ENCODE data around the gene UGT1A9. TPM values are rescaled to one million over a fixed set of nuclear protein-coding genes. Genes with fewer than 3 reads are reported as not detected.

UGT1A9 gene
- total RNA-seq, 2 donors from 2014 or later = not detected

GRCh38 chr2:233686928-233687327 lies 15.2 kb downstream of the UGT1A9 start:
- no peak overlapping the region for H3K4me3 ChIP-seq
- no peaks in the 10 kb centered on the region for H3K9me3 ChIP-seq
- peaks cover under 1% of the 10 kb centered on the region for H3K4me1 ChIP-seq
- no peak for TF ChIP-seq CTCF (IDR thresholded peaks at IDR 0.05)
- TF ChIP-seq POLR2A (IDR thresholded peaks at IDR 0.05) = no peak
- WGBS, 2 donors = 70 to 76% methylated on average over 5 of the region's 5 CpGs
- DNase-seq (no peak), ATAC-seq (no peak)
- H3K36me3 ChIP-seq (replicated peaks in 1 of 2; ENCODE audit: insufficient read depth in 1 of 2, low read depth in 2 of 2) = no peaks in the 10 kb centered on the region
- H3K27me3 ChIP-seq = no peaks in the 10 kb centered on the region
- no peak overlapping the region for H3K27ac ChIP-seq
- intact Hi-C loops (cut with DNase I) = no loop called here

GRCh38 chr2:233688341-233688740 lies 16.6 kb downstream of the UGT1A9 start:
- H3K9me3 ChIP-seq = no peaks in the 10 kb centered on the region
- no peak for TF ChIP-seq CTCF (IDR thresholded peaks at IDR 0.05)
- no peak for TF ChIP-seq POLR2A (IDR thresholded peaks at IDR 0.05)
- DNase-seq (no peak), ATAC-seq (no peak)
- no peak overlapping the region for H3K27ac ChIP-seq
- H3K4me3 ChIP-seq = no peak overlapping the region
- no peaks in the 10 kb centered on the region for H3K36me3 ChIP-seq (replicated peaks in 1 of 2; ENCODE audit: insufficient read depth in 1 of 2, low read depth in 2 of 2)
- H3K4me1 ChIP-seq = peaks cover 15% of the 10 kb centered on the region
- 67 to 68% methylated on average over 5 of the region's 5 CpGs for WGBS, 2 donors
- no peaks in the 10 kb centered on the region for H3K27me3 ChIP-seq
- intact Hi-C loops (cut with DNase I) = no loop called here

GRCh38 chr2:233689031-233689430 lies 17.3 kb downstream of the UGT1A9 start:
- H3K27ac ChIP-seq = no peak overlapping the region
- ATAC-seq = no peak
- TF ChIP-seq POLR2A (IDR thresholded peaks at IDR 0.05) (no peak), CTCF (IDR thresholded peaks at IDR 0.05) (no peak)
- H3K9me3 ChIP-seq = no peaks in the 10 kb centered on the region
- no peaks in the 10 kb centered on the region for H3K27me3 ChIP-seq
- no peak for DNase-seq
- intact Hi-C loops (cut with DNase I) = no loop called here
- H3K36me3 ChIP-seq (replicated peaks in 1 of 2; ENCODE audit: insufficient read depth in 1 of 2, low read depth in 2 of 2) = no peaks in the 10 kb centered on the region
- peaks cover 17% of the 10 kb centered on the region for H3K4me1 ChIP-seq
- no peak overlapping the region for H3K4me3 ChIP-seq

GRCh38 chr2:233689501-233689900 lies 17.8 kb downstream of the UGT1A9 start:
- no peaks in the 10 kb centered on the region for H3K36me3 ChIP-seq (replicated peaks in 1 of 2; ENCODE audit: insufficient read depth in 1 of 2, low read depth in 2 of 2)
- no peak overlapping the region for H3K27ac ChIP-seq
- H3K4me1 ChIP-seq = peaks cover 17% of the 10 kb centered on the region
- TF ChIP-seq CTCF (IDR thresholded peaks at IDR 0.05) (no peak), POLR2A (IDR thresholded peaks at IDR 0.05) (no peak)
- ATAC-seq (no peak), DNase-seq (no peak)
- H3K9me3 ChIP-seq = no peaks in the 10 kb centered on the region
- intact Hi-C loops (cut with DNase I) = no loop called here
- H3K4me3 ChIP-seq = no peak overlapping the region
- 2 to 3% methylated on average over 3 of the region's 3 CpGs for WGBS, 2 donors
- H3K27me3 ChIP-seq = no peaks in the 10 kb centered on the region

GRCh38 chr2:233690444-233690843 lies 18.7 kb downstream of the UGT1A9 start:
- no peak overlapping the region for H3K27ac ChIP-seq
- 56 to 78% methylated on average over 4 of the region's 4 CpGs for WGBS, 2 donors
- H3K9me3 ChIP-seq = no peaks in the 10 kb centered on the region
- ATAC-seq = no peak
- no peak for DNase-seq
- peaks cover 17% of the 10 kb centered on the region for H3K4me1 ChIP-seq
- intact Hi-C loops (cut with DNase I) = no loop called here
- TF ChIP-seq CTCF (IDR thresholded peaks at IDR 0.05) = no peak
- TF ChIP-seq POLR2A (IDR thresholded peaks at IDR 0.05) = no peak
- no peak overlapping the region for H3K4me3 ChIP-seq
- H3K27me3 ChIP-seq = no peaks in the 10 kb centered on the region
- no peaks in the 10 kb centered on the region for H3K36me3 ChIP-seq (replicated peaks in 1 of 2; ENCODE audit: insufficient read depth in 1 of 2, low read depth in 2 of 2)
